Prostate gland (tissue), 2 donors: Measurements from ENCODE around the gene MICAL3. TPM values are rescaled to one million over a fixed set of nuclear protein-coding genes. Genes with fewer than 3 reads are reported as not detected.

Experiments
- DNase-seq: peaks from one replicate; pipeline ENCODE4 v3.0.0-alpha.2; 2019; ENCODE audit warnings: low spot score
- H3K27ac ChIP-seq, 2 donors: fragments of 200-600 bp; sonication (generic); 2 replicates each; pipeline ENCODE4 v1.5.1; 2017 to 2019
- H3K27me3 ChIP-seq: fragments of 200-600 bp; sonication (generic); replicated peaks from 2 replicates; pipeline ENCODE4 v1.5.1; 2019; ENCODE audit not compliant: insufficient read depth
- H3K36me3 ChIP-seq, 2 donors: fragments of 200-600 bp; sonication (generic); 1 replicate in 1 of 2; 2 replicates in 1 of 2; pipeline versions ENCODE4 v1.5.1 to v1.8.1; 2017 to 2019
- H3K4me1 ChIP-seq: fragments of 200-600 bp; sonication (generic); replicated peaks from 2 replicates; pipeline ENCODE4 v1.5.1; 2019
- H3K4me3 ChIP-seq, 2 donors: fragments of 200-600 bp; sonication (generic); 2 replicates each; pipeline ENCODE4 v1.5.1; 2017 to 2019
- H3K9me3 ChIP-seq: fragments of 200-600 bp; sonication (generic); 2 replicates; pipeline ENCODE4 v1.5.1; 2017
- CTCF ChIP-seq, 4 experiments: fragments of 200-600 bp in 2 of 4; fragments of 450-650 bp in 2 of 4; sonication (generic) in 2 of 4; IDR thresholded peaks; 1 replicate in 3 of 4; 2 replicates in 1 of 4; pipeline ENCODE4 v1.5.1; 2016 to 2019; ENCODE audit warnings: antibody characterized with exemption in 4 of 4, mild to moderate bottlenecking in 2 of 4, moderate library complexity in 2 of 4
- POLR2A ChIP-seq: fragments of 450-650 bp; IDR thresholded peaks from one replicate; pipeline ENCODE4 v1.6.1; 2016; ENCODE audit warnings: antibody characterized with exemption, mild to moderate bottlenecking
- POLR2AphosphoS5 ChIP-seq: sonication (generic); formaldehyde crosslinking; IDR thresholded peaks from one replicate; pipeline ENCODE4 v1.6.1; 2017; ENCODE audit warnings: antibody characterized with exemption
- WGBS: methylation state at CpG from one replicate; pipeline ENCODE4 v1.1.5; 2018; 5-methylcytosine and 5-hydroxymethylcytosine counted together
- intact Hi-C: fragments of 100-400 bp; cut with DNase I; formaldehyde crosslinking; loops from one replicate; pipeline ENCODE4 v1.14.2; 2022
- total RNA-seq, 2 donors: library from RNA; depleted of rRNA; stranded (reverse); fragments of >200 nt; gene quantifications; one replicate each; pipeline ENCODE4 v1.1.0, GENCODE V29; 2016

Gene MICAL3
- total RNA-seq, 2 donors from 2014 or later: 58.6 to 78.7 TPM

DNA sequence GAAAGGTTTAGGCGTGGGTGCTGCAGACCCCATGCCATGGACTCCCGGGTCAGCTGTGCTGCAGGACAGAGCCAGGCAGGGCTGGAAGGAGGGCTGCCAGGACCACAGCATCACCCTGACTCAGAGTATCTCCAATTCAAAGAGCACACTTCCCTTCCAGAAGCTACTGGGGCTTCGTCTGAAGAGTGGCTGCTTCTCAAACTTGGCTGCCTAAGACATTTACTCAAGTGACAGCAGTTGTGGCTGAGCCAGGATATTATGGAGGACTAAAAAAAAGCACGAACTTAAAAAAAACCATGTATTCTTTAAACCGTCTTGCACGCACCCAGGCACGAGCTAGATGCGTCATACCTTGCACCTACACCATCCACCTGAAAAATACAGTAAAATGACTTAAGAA lies 237.1 kb downstream of the MICAL3 start:
- Histone ChIP-seq H3K36me3 (peaks cover 0 to 11% of the 10 kb centered on the region in 2 donors), H3K4me1 (no peaks in the 10 kb centered on the region), H3K27ac (peak overlapping the region; percentile 6 to 33), H3K9me3 (no peaks in the 10 kb centered on the region), H3K4me3 (no peak overlapping the region), H3K27me3 (no peaks in the 10 kb centered on the region)
- no peak for TF ChIP-seq POLR2AphosphoS5
- no peak for TF ChIP-seq POLR2A
- no peak for TF ChIP-seq CTCF (IDR thresholded peaks at IDR 0.05)
- WGBS: 67% methylated on average over 8 of the region's 8 CpGs
- no peak for DNase-seq
- intact Hi-C loops: loop anchor here (10.0 kb wide), 1 partner anchor 222 kb away; the partner anchor contains the start of gene SLC25A18

DNA sequence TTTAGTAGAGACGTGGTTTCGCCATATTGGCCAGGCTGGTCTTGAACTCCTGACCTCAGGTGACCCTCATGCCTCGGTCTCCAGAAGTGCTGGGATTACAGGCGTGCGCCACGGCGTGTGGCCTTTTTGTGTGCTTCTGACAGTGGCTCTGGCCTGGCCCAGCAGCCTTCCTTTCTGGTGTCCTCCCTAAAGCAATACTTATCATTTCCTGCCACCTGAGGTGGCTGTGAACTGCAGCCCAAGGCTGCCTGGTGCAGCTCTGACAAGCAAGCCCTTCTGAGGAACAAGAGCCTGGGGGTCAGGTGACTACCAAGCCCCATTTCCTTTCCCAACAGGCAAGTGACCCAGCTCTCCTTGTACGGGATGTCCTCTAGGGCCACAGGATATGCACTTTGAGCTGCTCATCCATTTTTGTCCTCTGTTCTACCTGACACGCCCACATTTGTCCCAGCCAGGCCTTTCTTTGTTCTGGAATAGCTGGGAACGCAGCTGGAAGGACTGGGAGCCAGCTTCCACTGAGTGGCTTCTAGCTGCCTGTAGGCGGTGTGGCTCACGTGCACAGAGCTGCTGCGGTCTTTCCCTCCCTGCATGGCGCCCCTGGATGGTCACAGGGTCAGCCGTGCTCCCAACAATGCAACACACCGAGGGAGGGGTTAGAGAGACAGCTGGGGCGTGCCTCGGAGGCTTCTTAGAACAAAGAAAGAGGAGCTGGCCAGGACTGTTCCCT lies 237.8 kb downstream of the MICAL3 start:
- Histone ChIP-seq H3K9me3 (no peaks in the 10 kb centered on the region), H3K36me3 (peaks cover 0 to 11% of the 10 kb centered on the region in 2 donors), H3K27me3 (no peaks in the 10 kb centered on the region), H3K27ac (peak overlapping the region in 1 of 2 donors; percentile 33), H3K4me1 (no peaks in the 10 kb centered on the region), H3K4me3 (no peak overlapping the region)
- 52% methylated on average over 18 of the region's 18 CpGs for WGBS
- TF ChIP-seq POLR2AphosphoS5: no peak
- no peak for TF ChIP-seq CTCF (IDR thresholded peaks at IDR 0.05)
- TF ChIP-seq POLR2A: no peak
- intact Hi-C loops: loop anchor here (10.0 kb wide), 1 partner anchor 222 kb away; the partner anchor contains the start of gene SLC25A18
- DNase-seq: no peak

GRCh38 chr22:17785185-17786184 lies 238.9 kb downstream of the MICAL3 start:
- Histone ChIP-seq H3K9me3 (no peaks in the 10 kb centered on the region), H3K4me1 (no peaks in the 10 kb centered on the region), H3K36me3 (peaks cover 0 to 5% of the 10 kb centered on the region in 2 donors), H3K4me3 (no peak overlapping the region), H3K27me3 (no peaks in the 10 kb centered on the region), H3K27ac (no peak overlapping the region)
- intact Hi-C loops: loop anchor here (10.0 kb wide), 1 partner anchor 221 kb away; the partner anchor contains the start of gene SLC25A18
- TF ChIP-seq CTCF (IDR thresholded peaks at IDR 0.05): peak in 3 of 4 experiments; percentile 37 to 61 (median 44)
- no peak for TF ChIP-seq POLR2AphosphoS5
- no peak for TF ChIP-seq POLR2A
- peak; percentile 34 for DNase-seq
- WGBS: 77% methylated on average over 34 of the region's 37 CpGs

DNA sequence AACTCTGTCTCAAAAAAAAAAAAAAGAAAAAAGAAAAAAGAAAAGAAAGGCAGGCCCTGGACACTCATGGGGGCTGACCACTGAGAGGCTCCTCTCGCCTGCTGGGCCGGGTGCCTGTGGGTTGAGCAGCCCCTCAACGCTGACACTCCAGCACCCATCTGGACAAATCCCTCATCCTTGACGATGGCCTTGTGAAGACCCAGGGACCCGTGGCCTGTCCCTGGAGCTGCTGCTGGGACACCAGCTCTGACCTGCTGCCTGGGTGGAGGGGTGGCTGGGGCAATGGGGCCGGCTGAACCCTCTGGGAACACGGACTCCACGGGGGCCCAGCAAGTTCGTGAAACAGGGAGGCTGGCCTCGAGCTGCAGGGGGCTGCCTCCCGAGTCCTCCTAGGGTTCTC lies 239.6 kb downstream of the MICAL3 start:
- H3K9me3 ChIP-seq: no peaks in the 10 kb centered on the region
- no peaks in the 10 kb centered on the region for H3K36me3 ChIP-seq
- H3K27me3 ChIP-seq: no peaks in the 10 kb centered on the region
- no peak for DNase-seq
- WGBS: 91% methylated on average over 11 of the region's 11 CpGs
- H3K4me3 ChIP-seq: no peak overlapping the region
- no peak overlapping the region for H3K27ac ChIP-seq
- TF ChIP-seq POLR2A (no peak), POLR2AphosphoS5 (no peak), CTCF (IDR thresholded peaks at IDR 0.05) (no peak)
- intact Hi-C loops: loop anchor here (10.0 kb wide), 1 partner anchor 220 kb away; the partner anchor contains the start of gene SLC25A18
- H3K4me1 ChIP-seq: no peaks in the 10 kb centered on the region
